Measurements from ENCODE around the gene ACCS.

The ACCS gene

GRCh38 chr11:44057340-44057739 lies 8.7 kb upstream of the ACCS start:
- peak in 1 of 2 donors; percentile 12 for DNase-seq
- Histone ChIP-seq H3K27ac (no peak overlapping the region), H3K4me1 (no peaks in the 10 kb centered on the region), H3K9me3 (no peaks in the 10 kb centered on the region), H3K4me3 (no peak overlapping the region), H3K36me3 (no peaks in the 10 kb centered on the region), H3K27me3 (no peaks in the 10 kb centered on the region)
- TF ChIP-seq, protein P1, sequence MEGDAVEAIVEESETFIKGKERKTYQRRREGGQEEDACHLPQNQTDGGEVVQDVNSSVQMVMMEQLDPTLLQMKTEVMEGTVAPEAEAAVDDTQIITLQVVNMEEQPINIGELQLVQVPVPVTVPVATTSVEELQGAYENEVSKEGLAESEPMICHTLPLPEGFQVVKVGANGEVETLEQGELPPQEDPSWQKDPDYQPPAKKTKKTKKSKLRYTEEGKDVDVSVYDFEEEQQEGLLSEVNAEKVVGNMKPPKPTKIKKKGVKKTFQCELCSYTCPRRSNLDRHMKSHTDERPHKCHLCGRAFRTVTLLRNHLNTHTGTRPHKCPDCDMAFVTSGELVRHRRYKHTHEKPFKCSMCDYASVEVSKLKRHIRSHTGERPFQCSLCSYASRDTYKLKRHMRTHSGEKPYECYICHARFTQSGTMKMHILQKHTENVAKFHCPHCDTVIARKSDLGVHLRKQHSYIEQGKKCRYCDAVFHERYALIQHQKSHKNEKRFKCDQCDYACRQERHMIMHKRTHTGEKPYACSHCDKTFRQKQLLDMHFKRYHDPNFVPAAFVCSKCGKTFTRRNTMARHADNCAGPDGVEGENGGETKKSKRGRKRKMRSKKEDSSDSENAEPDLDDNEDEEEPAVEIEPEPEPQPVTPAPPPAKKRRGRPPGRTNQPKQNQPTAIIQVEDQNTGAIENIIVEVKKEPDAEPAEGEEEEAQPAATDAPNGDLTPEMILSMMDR (IDR thresholded peaks at IDR 0.05), result no peak
- intact Hi-C loops (cut with DNase I; ENCODE audit: low total_unique reads), result no loop called here

GRCh38 chr11:44058275-44058674 lies 7.8 kb upstream of the ACCS start:
- DNase-seq, result peak in 1 of 2 donors; percentile 12
- H3K9me3 ChIP-seq, result no peaks in the 10 kb centered on the region
- no peaks in the 10 kb centered on the region for H3K4me1 ChIP-seq
- H3K36me3 ChIP-seq, result no peaks in the 10 kb centered on the region
- intact Hi-C loops (cut with DNase I; ENCODE audit: low total_unique reads), result no loop called here
- H3K27ac ChIP-seq, result no peak overlapping the region
- H3K4me3 ChIP-seq, result no peak overlapping the region
- TF ChIP-seq, protein P1 (IDR thresholded peaks at IDR 0.05), result no peak
- H3K27me3 ChIP-seq, result no peaks in the 10 kb centered on the region

- H3K4me3 ChIP-seq, result peak overlapping the region; percentile 69 to 79
- H3K4me1 ChIP-seq, result peaks cover 0 to 31% (median 16%) of the 10 kb centered on the region in 4 donors
- no peak for DNase-seq
- H3K27me3 ChIP-seq, result no peaks in the 10 kb centered on the region
- no peaks in the 10 kb centered on the region for H3K9me3 ChIP-seq
- TF ChIP-seq, protein P1 (IDR thresholded peaks at IDR 0.05), result no peak
- no peaks in the 10 kb centered on the region for H3K36me3 ChIP-seq
- intact Hi-C loops (cut with DNase I; ENCODE audit: low total_unique reads), result no loop called here
- H3K27ac ChIP-seq, result peak overlapping the region; percentile 96
Observed at GRCh38 chr11:44065161-44065661, 859 bp upstream of the ACCS start.

- no peak for DNase-seq
- TF ChIP-seq, protein P1 (IDR thresholded peaks at IDR 0.05), result no peak
- peaks cover 0 to 31% (median 16%) of the 10 kb centered on the region in 4 donors for H3K4me1 ChIP-seq
Observed at GRCh38 chr11:44066732-44067141, 667 bp downstream of the ACCS start.

DNA sequence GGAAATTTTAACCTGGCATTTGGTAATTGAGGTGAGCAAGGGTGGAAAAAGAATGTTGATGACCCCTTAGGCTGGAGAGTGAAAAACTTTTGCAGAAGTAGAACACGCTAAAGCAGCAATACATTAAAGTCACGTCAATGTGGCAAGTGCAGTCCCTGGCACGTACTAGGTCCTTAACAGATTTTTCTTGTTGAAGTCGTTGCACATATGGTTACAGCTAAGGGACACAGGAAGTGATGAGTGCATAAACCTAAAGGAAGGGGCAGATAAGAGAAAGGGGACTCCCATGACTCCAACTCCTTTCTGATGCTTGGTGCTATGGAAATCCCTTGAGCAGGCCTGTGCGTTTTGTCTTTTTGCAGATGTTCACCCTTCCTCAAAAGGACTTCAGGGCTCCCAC lies 1.2 kb downstream of the ACCS start:
- DNase-seq, result no peak
- Histone ChIP-seq H3K27me3 (no peaks in the 10 kb centered on the region), H3K9me3 (no peaks in the 10 kb centered on the region), H3K27ac (peak overlapping the region in 1 of 2 donors; percentile 96), H3K36me3 (peaks cover 0 to 18% (median 8%) of the 10 kb centered on the region in 3 donors), H3K4me3 (peak overlapping the region; percentile 69 to 79), H3K4me1 (peaks cover 0 to 31% (median 16%) of the 10 kb centered on the region in 4 donors)
- intact Hi-C loops (cut with DNase I; ENCODE audit: low total_unique reads), result no loop called here
- TF ChIP-seq, protein P1 (IDR thresholded peaks at IDR 0.05), result no peak

More at GRCh38 chr11:44066732-44067141, 667 bp downstream of the ACCS start:
- Histone ChIP-seq H3K9me3 (no peaks in the 10 kb centered on the region), H3K27ac (peak overlapping the region; percentile 96), H3K4me3 (peak overlapping the region; percentile 69 to 79), H3K36me3 (peaks cover 0 to 14% (median 7%) of the 10 kb centered on the region in 3 donors), H3K27me3 (no peaks in the 10 kb centered on the region)
- intact Hi-C loops (cut with DNase I; ENCODE audit: low total_unique reads), result no loop called here
